Activated naive CD4-positive, alpha-beta T cell treated with anti-CD3 and anti-CD28 coated beads for 36 hours (primary cell): Measurements from ENCODE around the gene ABHD5. TPM values are rescaled to one million over a fixed set of nuclear protein-coding genes. Genes with fewer than 3 reads are reported as not detected.

Source experiments
- CTCF ChIA-PET: fragments of 350-600 bp; sonication (Branson Sonifier 250); formaldehyde crosslinking; loops from one replicate; lab custom pipeline; 2021; ENCODE audit warnings: antibody characterized with exemption; lab: Charles Lee
- DNase-seq: peaks from one replicate; pipeline ENCODE4 v3.0.0-alpha.2; 2020
- H3K27ac Mint-ChIP-seq: one replicate; pipeline ENCODE4 v1.8.0; 2021; ENCODE audit warnings: mild to moderate bottlenecking, mixed read lengths
- H3K27me3 Mint-ChIP-seq: one replicate; pipeline ENCODE4 v1.8.0; 2021; ENCODE audit warnings: low read depth, mixed read lengths
- H3K36me3 Mint-ChIP-seq: one replicate; pipeline ENCODE4 v1.8.0; 2021; ENCODE audit warnings: low read depth, mixed read lengths
- H3K4me1 Mint-ChIP-seq: one replicate; pipeline ENCODE4 v1.8.0; 2021; ENCODE audit warnings: low read depth, mixed read lengths
- H3K4me3 Mint-ChIP-seq: one replicate; pipeline ENCODE4 v1.8.0; 2021; ENCODE audit warnings: mild to moderate bottlenecking, moderate library complexity, mixed read lengths
- H3K9me3 Mint-ChIP-seq: one replicate; pipeline ENCODE4 v1.8.0; 2021; ENCODE audit warnings: mixed read lengths
- intact Hi-C: fragments of 100-400 bp; cut with micrococcal nuclease; formaldehyde crosslinking; loops from one replicate; pipeline ENCODE4 v1.15.1; 2023
- total RNA-seq, 2 experiments: library from RNA; stranded (reverse); gene quantifications; one replicate each; pipeline ENCODE4 v1.2.3, GENCODE V29; 2021

Gene ABHD5
- total RNA-seq, 2 experiments from 2014 or later: 9.4 to 11.0 TPM

GRCh38 chr3:43729707-43730414, 39.1 kb downstream of the ABHD5 start:
- CTCF ChIA-PET: no interaction called here
- Mint-ChIP-seq H3K4me1 (no peaks in the 10 kb centered on the region), H3K27ac (no peak overlapping the region), H3K27me3 (no peaks in the 10 kb centered on the region), H3K4me3 (no peak overlapping the region), H3K36me3 (peaks cover 7% of the 10 kb centered on the region), H3K9me3 (no peaks in the 10 kb centered on the region)
- DNase-seq: no peak
- intact Hi-C loops: no loop called here

DNA sequence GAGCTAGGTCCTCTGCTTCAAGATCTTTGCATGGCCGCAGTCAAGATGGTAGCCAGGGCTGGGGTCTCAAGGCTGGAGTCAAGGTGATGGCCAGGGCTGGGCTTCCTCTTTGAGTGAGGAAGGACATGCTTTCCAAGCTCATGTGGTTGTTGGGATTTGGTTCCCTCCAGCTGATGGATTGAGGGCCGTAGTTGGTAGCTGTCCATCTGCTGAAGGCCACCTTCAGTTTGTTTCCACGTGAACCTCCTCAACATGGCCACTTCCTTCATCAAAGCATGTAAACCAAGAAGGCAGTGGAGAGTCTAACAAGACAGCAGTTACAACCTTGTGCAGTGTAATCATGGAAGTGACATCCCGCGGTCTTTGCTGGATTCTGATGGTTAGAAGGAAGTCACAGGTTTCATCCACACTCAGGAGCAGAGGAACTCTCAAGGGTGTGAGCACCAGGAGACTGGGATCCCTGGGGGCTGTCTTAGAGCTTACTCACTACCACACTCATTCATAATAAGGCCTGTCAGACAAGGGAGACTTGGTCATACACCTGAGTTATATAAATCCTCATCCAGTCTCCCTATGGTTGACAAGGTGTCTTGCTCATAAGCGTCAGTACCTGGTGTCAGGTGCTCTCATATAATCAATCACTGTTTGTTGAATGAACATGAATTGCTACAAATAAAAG, 42.1 kb downstream of the ABHD5 start:
- CTCF ChIA-PET: no interaction called here
- Mint-ChIP-seq H3K36me3 (peaks cover 4% of the 10 kb centered on the region), H3K9me3 (no peaks in the 10 kb centered on the region), H3K4me3 (no peak overlapping the region), H3K27me3 (no peaks in the 10 kb centered on the region), H3K4me1 (no peaks in the 10 kb centered on the region), H3K27ac (no peak overlapping the region)
- DNase-seq: no peak
- intact Hi-C loops: no loop called here

GRCh38 chr3:43733459-43734384, 43.0 kb downstream of the ABHD5 start:
- DNase-seq: no peak
- Mint-ChIP-seq H3K4me1 (no peaks in the 10 kb centered on the region), H3K27ac (no peak overlapping the region), H3K36me3 (peaks cover 3% of the 10 kb centered on the region), H3K9me3 (no peaks in the 10 kb centered on the region), H3K27me3 (no peaks in the 10 kb centered on the region), H3K4me3 (no peak overlapping the region)
- intact Hi-C loops: no loop called here
- CTCF ChIA-PET: no interaction called here

DNA sequence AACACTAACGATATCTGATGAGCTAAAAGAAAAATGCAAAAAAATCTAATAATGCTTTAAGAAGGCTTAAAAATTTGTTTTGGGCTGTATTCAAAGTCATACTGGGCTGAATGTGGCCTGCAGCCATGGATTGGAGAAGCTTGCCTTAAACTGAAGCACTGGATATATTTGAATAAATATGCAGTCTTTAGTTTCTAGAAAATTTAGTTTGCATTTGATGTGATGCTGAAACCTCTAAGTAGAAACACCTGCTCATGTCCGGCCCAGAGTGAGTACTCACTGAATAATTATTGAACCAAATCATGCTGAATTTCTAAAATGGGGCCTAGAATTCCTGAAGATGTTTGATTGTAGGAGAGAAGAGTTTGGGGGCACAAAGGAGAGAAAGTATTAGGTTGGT, 43.9 kb downstream of the ABHD5 start:
- intact Hi-C loops: no loop called here
- Mint-ChIP-seq H3K27ac (no peak overlapping the region), H3K9me3 (no peaks in the 10 kb centered on the region), H3K4me3 (no peak overlapping the region), H3K36me3 (peaks cover 2% of the 10 kb centered on the region), H3K27me3 (no peaks in the 10 kb centered on the region), H3K4me1 (no peaks in the 10 kb centered on the region)
- CTCF ChIA-PET: no interaction called here
- no peak for DNase-seq

- intact Hi-C loops: no loop called here
- Mint-ChIP-seq H3K4me1 (no peaks in the 10 kb centered on the region), H3K27ac (no peak overlapping the region)
Measured at GRCh38 chr3:43735618-43736017, 44.9 kb downstream of the ABHD5 start.

DNA sequence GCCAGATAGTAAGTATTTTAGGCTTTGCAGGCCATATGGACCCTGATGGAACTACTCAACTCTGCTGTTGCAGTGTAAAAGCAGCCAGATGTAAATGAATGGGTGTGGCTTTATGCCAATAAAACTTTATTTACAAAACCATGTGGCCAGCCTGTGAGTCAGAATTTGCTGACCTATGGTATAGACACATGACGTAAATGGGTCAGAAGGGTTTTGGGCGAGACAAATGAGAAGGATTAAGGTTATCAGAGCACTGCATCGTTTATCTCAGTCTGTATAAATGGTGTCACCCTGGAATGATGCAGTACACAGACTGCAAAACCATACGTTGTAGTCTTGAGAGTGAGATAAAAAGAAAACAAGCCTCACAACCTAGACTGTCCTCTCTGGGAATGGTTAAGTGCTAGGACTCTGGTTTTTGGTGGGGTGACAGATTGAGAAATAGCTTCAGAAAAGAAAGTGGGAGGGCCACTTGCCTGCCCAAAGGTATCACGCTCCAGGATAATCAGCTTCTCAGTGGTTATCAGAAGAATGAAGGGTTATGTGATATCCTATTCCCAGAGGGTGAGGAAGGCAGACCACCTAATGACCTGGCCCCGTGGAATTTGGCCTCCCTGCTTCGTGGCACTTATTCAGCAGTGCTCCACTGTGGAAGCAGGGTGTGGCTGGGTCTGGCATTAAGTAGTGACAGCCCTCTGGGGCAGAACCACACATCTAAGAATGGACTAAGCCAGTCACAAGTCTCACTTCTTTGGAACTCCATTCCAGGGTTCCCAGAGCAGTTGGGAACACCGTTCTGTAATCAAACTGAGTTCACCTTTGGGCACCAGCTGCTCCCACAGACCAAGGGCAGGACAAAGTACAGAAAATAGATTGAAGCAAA, 46.1 kb downstream of the ABHD5 start:
- Mint-ChIP-seq H3K9me3 (no peaks in the 10 kb centered on the region), H3K27me3 (no peaks in the 10 kb centered on the region), H3K4me3 (no peak overlapping the region), H3K36me3 (no peaks in the 10 kb centered on the region), H3K27ac (no peak overlapping the region), H3K4me1 (no peaks in the 10 kb centered on the region)
- DNase-seq: no peak
- CTCF ChIA-PET: no interaction called here
- intact Hi-C loops: no loop called here

More at GRCh38 chr3:43735618-43736017, 44.9 kb downstream of the ABHD5 start:
- Mint-ChIP-seq H3K4me3 (no peak overlapping the region), H3K27me3 (no peaks in the 10 kb centered on the region), H3K36me3 (no peaks in the 10 kb centered on the region), H3K9me3 (no peaks in the 10 kb centered on the region)
- no peak for DNase-seq
- CTCF ChIA-PET: no interaction called here

DNA sequence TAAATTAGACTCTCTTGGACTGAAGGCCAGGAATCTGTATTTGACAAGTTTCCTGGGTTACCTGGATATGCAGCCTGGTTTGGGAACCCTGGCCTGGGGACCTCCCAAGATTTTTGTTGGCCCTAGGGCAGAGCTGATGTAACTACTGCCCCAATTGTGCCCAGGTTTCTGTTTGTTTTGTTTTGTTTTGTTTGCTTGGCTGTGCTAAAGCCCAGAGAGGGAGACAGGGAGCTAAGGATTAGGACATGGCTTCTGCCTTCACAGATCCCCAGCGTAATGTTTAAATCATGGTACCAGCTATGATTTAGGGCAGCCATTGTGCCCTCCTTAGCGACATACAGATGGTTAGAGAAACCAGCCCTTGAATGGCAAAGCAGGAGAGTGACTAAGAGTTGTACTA, 47.6 kb downstream of the ABHD5 start:
- no peak for DNase-seq
- Mint-ChIP-seq H3K27ac (no peak overlapping the region), H3K9me3 (no peaks in the 10 kb centered on the region), H3K4me1 (no peaks in the 10 kb centered on the region), H3K36me3 (no peaks in the 10 kb centered on the region), H3K4me3 (no peak overlapping the region), H3K27me3 (no peaks in the 10 kb centered on the region)
- CTCF ChIA-PET: no interaction called here
- intact Hi-C loops: no loop called here

- no peak overlapping the region for H3K27ac Mint-ChIP-seq
- intact Hi-C loops: no loop called here
- peaks cover 2% of the 10 kb centered on the region for H3K36me3 Mint-ChIP-seq
- H3K27me3 Mint-ChIP-seq: no peaks in the 10 kb centered on the region
- no peaks in the 10 kb centered on the region for H3K4me1 Mint-ChIP-seq
- no peak for DNase-seq
- CTCF ChIA-PET: no interaction called here
- peaks cover 8% of the 10 kb centered on the region for H3K9me3 Mint-ChIP-seq
- H3K4me3 Mint-ChIP-seq: no peak overlapping the region
Measured at GRCh38 chr3:43742920-43743319, 52.2 kb downstream of the ABHD5 start.

DNA sequence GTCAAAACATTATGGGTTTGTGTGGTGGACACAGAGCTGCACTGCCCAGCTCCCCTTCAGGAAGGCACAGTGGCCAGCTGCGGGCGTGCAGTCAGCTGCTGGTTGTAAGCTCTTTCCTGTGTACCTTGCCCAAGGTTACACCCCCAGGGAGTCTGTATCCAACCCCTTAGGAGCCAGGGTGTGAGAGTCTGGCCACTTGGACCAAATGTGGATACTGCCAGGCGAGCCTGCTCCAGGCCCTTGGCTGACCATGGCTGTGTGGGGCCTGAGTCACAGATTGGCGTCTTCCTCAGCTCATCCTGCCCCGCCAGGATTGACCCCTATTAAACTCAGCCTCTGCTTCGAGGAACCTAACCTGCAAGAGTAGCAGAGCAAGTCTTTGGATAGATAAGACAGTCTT, 56.9 kb downstream of the ABHD5 start:
- intact Hi-C loops: no loop called here

DNA sequence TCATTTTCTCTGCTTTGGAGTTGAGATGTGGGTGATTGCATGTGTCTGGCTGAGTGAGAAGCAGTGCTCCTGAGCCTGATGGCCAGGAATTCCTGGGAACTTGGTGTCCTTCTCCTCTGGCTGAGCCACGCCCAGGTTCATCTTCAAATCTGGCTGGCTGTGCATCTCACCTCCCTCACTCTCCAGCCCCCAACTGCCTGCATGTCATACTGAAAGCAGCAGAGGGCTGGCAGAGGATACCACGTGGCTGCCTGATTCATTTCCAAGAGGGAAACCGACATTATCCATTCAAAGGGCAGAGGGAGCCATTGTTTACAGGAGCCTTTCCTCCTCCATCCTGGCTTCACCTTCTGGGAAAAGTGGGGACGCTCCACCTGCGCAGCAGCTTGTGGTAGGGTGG, 57.4 kb downstream of the ABHD5 start:
- Mint-ChIP-seq H3K4me3 (no peak overlapping the region), H3K27ac (no peak overlapping the region), H3K9me3 (peaks cover 8% of the 10 kb centered on the region), H3K27me3 (no peaks in the 10 kb centered on the region), H3K4me1 (no peaks in the 10 kb centered on the region), H3K36me3 (peaks cover 2% of the 10 kb centered on the region)
- intact Hi-C loops: no loop called here
- CTCF ChIA-PET: interaction anchor here (1.6 kb wide), 1 partner anchor 21 kb away, joined by 3 read pairs; no protein-coding TSS in a partner anchor
- no peak for DNase-seq

More for the DNA sequence above, 56.9 kb downstream of the ABHD5 start:
- Mint-ChIP-seq H3K9me3 (peaks cover 8% of the 10 kb centered on the region), H3K27me3 (no peaks in the 10 kb centered on the region), H3K4me1 (no peaks in the 10 kb centered on the region), H3K27ac (no peak overlapping the region), H3K36me3 (peaks cover 2% of the 10 kb centered on the region), H3K4me3 (no peak overlapping the region)
- CTCF ChIA-PET: interaction anchor here (1.6 kb wide), 1 partner anchor 21 kb away, joined by 3 read pairs; no protein-coding TSS in a partner anchor
- DNase-seq: no peak

- CTCF ChIA-PET: no interaction called here
- Mint-ChIP-seq H3K4me3 (no peak overlapping the region), H3K27ac (no peak overlapping the region), H3K4me1 (peaks cover 1% of the 10 kb centered on the region), H3K27me3 (no peaks in the 10 kb centered on the region), H3K9me3 (peaks cover 8% of the 10 kb centered on the region), H3K36me3 (peaks cover 2% of the 10 kb centered on the region)
- intact Hi-C loops: no loop called here
- no peak for DNase-seq
Measured at GRCh38 chr3:43748645-43749044, 57.9 kb downstream of the ABHD5 start.
